Embryonic facial prominence (tissue), 1 donor: ENCODE measurements around the gene TGFBR3L.
A peak's percentile ranks its signal among the peaks of the same experiment; 100 is the strongest.
"Not testable (repeated sequence)": the region's sequence is repeated elsewhere in the genome, so short reads cannot be mapped to it uniquely, and the experiment has no call there.

ENCODE experiments used
- DNase-seq: peaks from one replicate; pipeline ENCODE4 v3.0.0-alpha.2; 2016; ENCODE audit errors: extremely low spot score

TGFBR3L gene

DNA sequence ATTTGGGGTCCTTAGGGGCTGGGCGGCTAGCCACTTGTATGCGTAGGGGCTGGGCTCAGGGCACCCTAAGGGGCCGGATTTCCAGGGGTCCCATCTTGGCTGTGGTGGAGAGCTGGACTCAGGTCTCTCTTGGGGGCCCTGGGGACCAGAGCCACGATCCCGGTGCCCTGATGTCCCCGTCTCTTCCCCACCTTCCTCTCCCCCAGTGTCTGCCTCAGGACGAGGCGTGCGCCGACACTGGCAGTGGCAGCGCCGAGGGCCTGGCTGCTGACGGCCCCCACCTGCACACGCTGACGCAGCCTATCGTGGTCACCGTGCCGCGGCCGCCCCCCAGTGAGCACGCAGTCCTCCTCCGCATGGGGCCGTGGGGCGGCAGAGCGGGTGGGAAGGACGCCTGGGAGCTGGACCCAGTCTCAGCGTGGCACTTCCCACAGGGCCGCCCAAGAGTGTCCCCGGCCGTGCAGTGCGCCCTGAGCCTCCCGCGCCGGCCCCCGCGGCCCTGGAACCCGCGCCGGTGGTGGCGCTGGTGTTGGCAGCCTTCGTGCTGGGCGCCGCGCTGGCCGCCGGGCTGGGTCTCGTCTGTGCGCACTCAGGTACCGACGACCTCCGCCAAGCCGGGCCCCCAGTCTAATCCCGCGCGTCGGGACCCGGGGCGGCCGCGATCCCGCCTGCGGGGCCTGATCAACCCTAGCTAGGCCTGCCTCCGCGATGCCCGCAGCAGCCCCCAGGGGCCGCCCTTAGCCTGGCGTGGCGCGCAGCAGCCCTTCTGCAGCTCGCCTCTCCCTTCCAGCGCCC is 2.8 kb downstream of the TGFBR3L start:
- no peak for DNase-seq

- DNase-seq, result not testable (repeated sequence)
These were observed 3.5 kb downstream of the TGFBR3L start for GRCh38 chr19:7918062-7918614.

- no peak for DNase-seq
These were observed 4.2 kb downstream of the TGFBR3L start for GRCh38 chr19:7918615-7919421.

GRCh38 chr19:7919610-7920518 is 5.2 kb downstream of the TGFBR3L start, which contains the start of gene SNAPC2:
SNAPC2 (plus strand) TSS chr19:7920338; CDS start chr19:7920367, 29 bp downstream.
- peak; percentile 82 for DNase-seq

DNA sequence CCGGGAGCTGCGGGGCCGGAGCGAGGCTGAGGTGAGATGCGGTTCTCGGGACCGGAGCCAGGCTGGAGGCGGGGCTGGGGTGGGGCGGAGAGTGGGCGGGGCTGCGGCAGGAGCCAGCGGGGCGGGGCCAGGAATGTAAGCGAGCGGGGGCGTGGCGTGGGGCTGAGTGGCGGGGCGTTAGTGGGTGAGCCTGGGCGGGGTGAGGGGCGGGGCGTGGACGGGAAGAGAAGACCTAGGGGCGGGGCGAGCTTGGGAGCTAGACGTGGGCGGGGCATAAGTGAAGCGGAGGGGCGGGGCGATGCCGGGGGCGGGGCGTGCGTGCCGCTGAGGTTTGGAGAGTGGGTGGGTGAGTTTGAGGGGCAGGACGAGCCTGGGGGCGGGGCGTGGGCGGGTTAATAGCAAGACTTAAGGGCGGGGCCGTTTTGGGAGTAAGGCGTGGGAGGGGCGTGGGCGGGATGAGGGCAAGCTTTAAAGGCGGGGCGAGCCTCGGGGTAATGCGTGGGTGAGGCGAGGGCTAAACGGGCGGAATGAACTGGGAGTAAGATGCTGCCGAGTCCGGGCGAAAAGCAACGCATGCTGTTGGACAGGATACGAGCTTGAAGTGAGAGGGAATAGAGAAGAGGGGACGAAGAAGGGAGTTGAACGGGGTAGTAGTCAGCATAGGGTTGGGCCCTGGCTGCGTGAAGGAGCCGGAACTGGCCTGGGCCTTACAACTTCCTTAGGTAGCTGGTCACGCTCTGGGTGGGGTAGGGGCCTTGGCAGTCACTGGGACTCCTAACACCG is 6.1 kb downstream of the TGFBR3L start:
- DNase-seq, result peak; percentile 98

GRCh38 chr19:7921302-7921966 is 6.8 kb downstream of the TGFBR3L start:
- no peak for DNase-seq

DNA sequence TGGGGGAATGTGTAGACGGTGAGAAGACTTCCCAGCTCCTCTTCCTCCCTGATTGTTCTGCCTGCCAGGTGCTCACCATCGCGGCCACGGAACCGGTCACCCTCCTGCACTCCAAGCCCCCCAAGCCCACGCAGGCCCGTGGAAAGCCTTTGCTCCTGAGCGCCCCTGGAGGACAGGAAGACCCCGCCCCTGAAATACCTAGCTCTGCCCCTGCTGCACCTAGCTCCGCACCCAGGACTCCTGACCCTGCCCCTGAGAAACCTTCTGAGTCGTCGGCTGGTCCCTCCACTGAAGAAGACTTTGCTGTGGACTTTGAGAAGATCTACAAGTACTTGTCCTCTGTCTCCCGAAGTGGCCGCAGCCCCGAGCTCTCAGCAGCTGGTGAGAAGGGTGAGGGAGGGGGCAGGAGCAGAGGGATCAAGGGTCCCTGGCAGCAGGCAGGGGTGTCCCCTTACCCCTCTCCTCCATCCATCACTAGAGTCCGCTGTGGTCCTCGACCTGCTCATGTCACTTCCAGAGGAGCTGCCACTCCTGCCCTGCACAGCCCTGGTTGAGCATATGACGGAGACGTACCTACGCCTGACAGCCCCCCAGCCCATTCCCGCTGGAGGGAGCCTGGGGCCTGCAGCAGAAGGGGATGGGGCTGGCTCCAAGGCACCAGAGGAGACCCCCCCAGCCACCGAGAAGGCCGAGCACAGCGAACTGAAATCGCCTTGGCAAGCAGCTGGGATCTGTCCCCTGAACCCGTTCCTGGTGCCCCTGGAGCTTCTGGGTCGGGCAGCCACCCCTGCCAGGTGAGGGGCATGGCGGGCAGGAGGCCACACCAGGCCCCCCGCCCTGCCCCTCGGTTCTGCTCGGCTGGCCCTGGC is 7.6 kb downstream of the TGFBR3L start:
- DNase-seq, result no peak

GRCh38 chr19:7922836-7923195 is 8.2 kb downstream of the TGFBR3L start:
- DNase-seq, result no peak

DNA sequence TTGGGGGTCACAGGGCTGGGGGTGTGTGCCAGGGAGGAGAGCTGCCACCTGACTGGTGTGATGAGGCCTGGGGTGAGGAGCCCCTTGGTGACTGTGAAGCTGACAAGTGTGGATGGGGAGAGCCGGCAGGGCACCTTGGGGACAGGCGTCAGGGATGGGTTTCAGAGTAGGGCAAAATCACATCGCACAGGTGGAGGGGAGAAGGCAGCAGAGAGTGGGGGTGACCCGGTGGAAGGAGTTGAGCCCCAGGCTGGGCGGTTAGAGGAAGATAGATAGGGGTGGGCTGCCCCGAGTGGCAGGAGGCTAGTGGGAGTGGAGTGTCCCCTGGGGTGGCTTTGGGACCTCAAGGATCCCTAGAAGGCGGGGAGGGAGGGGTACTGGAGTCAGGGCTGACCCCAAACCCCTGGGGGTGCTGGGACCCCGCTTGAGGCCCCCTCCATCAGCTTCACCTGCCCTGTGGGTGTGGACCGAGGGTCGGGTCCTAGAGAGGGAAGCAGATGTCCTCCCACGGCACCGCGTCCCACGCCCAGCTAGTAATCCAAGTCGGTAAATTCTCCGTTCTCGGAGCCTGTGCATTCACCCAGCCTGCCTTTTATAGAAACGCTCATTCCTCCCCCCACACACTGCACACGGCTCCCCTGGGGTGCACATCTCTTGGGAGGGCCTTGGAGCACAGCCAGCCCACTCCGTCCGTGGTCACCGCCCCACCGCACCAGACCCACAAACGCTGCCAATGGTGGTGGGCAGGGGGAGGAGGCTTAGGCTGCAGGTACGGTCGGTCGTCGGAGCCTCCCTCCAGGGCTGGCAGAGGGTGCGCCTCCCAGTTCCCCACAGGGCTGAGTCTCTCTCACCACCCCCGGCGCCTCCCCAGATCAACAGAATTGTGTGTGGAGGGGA is 8.9 kb downstream of the TGFBR3L start:
- DNase-seq, result no peak

DNA sequence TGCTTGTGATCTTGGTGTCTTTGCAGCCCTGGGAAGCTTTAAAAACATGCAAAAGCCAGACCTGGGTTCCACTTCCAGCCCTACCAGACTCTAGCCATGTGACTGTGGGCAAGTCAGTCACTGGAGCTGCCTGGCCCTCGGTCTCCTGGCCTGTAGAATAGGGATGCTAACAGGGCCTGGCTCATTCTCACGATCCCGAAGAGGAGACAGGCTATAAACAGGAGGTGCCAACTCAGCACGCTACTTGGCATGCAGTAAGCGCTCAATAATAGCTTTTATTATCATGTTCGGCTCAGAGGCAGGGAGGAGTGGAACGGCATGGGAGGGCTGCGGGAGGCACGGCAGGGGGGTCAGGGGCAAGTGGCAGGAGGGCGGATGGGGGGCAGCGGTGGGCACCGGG is 9.6 kb downstream of the TGFBR3L start:
- no peak for DNase-seq

- no peak for DNase-seq
These were observed 10.1 kb downstream of the TGFBR3L start for GRCh38 chr19:7924651-7925170.

- DNase-seq, result peak; percentile 51
These were observed 10.7 kb downstream of the TGFBR3L start for GRCh38 chr19:7925171-7925851.

DNA sequence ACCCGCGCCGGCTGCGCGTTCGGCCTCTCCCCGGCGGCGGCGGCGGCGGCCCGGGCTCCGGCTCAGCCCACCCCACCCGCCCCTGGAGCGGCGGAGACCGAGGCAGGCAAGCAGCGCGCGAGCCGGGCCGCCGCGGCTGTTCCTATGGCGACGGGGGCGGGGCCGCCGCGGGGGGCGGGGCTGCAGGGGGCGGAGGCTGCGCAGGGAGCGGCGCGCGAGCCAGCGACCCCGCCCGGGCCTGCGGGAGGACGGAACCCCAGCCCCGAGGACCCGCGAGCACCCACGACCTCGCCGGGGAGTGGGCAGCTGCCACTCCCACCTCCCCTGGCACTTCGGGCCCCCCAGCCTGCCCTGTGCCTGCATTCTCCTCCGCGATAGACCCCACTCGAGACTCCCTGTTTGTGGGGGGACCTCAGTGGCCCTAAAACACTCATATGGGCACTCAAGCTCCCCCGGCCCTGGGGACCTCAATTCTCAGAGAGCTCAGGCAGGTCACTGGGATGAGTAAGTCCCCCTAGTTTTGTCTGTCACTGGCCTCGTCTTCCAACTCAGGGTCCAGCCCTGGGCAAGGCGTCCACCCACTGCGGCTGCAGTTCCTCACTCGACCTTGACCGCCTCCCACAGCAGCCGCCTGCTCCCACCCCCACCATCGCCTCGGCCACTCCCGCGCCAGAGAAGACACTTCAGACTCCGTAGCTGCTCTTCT is 11.5 kb downstream of the TGFBR3L start, which contains the start of gene CTXN1:
TSS of gene CTXN1 (minus strand) at position 115 of the 706 bp plus-strand sequence. CDS start 597 bp downstream, outside the sequence.
- DNase-seq, result no peak

- no peak for DNase-seq
These were observed 12.3 kb downstream of the TGFBR3L start for GRCh38 chr19:7926727-7927604.

GRCh38 chr19:7927605-7928333 is 13.1 kb downstream of the TGFBR3L start:
- DNase-seq, result no peak
